ENCODE results near the gene PLCB4. TPM values are rescaled to one million over a fixed set of nuclear protein-coding genes. Genes with fewer than 3 reads are reported as not detected.

PLCB4 gene
- total RNA-seq, 1 donor from 2014 or later, result not detected

- Mint-ChIP-seq H3K4me3 (ENCODE audit: low read depth) (no peak overlapping the region), H3K4me1 (ENCODE audit: low read depth) (peaks cover 2% of the 10 kb centered on the region), H3K9me3 (no peaks in the 10 kb centered on the region), H3K27me3 (ENCODE audit: low read depth) (no peaks in the 10 kb centered on the region), H3K27ac (no peak overlapping the region), H3K36me3 (ENCODE audit: low read depth) (no peaks in the 10 kb centered on the region)
- DNase-seq (ENCODE audit: low spot score), result no peak
- intact Hi-C loops (cut with micrococcal nuclease), result no loop called here
Observed at GRCh38 chr20:9399322-9399721, 330.4 kb downstream of the PLCB4 start.

GRCh38 chr20:9400171-9401025, 331.5 kb downstream of the PLCB4 start:
- Mint-ChIP-seq H3K4me1 (ENCODE audit: low read depth) (peaks cover 2% of the 10 kb centered on the region), H3K27me3 (ENCODE audit: low read depth) (no peaks in the 10 kb centered on the region), H3K27ac (no peak overlapping the region), H3K4me3 (ENCODE audit: low read depth) (no peak overlapping the region), H3K36me3 (ENCODE audit: low read depth) (no peaks in the 10 kb centered on the region), H3K9me3 (no peaks in the 10 kb centered on the region)
- intact Hi-C loops (cut with micrococcal nuclease), result no loop called here
- no peak for DNase-seq (ENCODE audit: low spot score)

DNA sequence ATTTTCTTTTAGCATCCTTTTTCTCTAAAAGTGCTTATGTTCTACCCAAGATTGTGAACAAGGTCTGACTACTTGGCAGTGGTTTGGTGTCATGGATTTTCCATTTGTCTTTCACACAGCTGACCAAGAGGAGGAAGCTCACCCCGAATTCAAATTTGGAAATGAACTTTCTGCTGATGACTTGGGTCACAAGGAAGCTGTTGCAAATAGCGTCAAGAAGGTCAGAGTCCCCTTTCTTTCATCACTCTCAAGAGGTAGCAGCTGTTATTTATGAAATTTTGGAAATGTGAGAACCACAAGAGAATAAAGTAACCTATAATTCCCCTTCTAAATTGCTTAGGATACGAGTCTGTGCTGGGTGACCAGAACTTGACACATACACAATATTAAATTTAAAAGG, 332.5 kb downstream of the PLCB4 start:
- H3K27me3 Mint-ChIP-seq (ENCODE audit: low read depth), result no peaks in the 10 kb centered on the region
- no peak for DNase-seq (ENCODE audit: low spot score)
- no peak overlapping the region for H3K4me3 Mint-ChIP-seq (ENCODE audit: low read depth)
- no peaks in the 10 kb centered on the region for H3K9me3 Mint-ChIP-seq
- intact Hi-C loops (cut with micrococcal nuclease), result no loop called here
- H3K4me1 Mint-ChIP-seq (ENCODE audit: low read depth), result peaks cover 2% of the 10 kb centered on the region
- H3K27ac Mint-ChIP-seq, result no peak overlapping the region
- H3K36me3 Mint-ChIP-seq (ENCODE audit: low read depth), result no peaks in the 10 kb centered on the region

GRCh38 chr20:9402141-9402540, 333.3 kb downstream of the PLCB4 start:
- H3K9me3 Mint-ChIP-seq, result no peaks in the 10 kb centered on the region
- H3K4me1 Mint-ChIP-seq (ENCODE audit: low read depth), result peaks cover 2% of the 10 kb centered on the region
- no peak overlapping the region for H3K4me3 Mint-ChIP-seq (ENCODE audit: low read depth)
- DNase-seq (ENCODE audit: low spot score), result no peak
- H3K27me3 Mint-ChIP-seq (ENCODE audit: low read depth), result no peaks in the 10 kb centered on the region
- no peak overlapping the region for H3K27ac Mint-ChIP-seq
- no peaks in the 10 kb centered on the region for H3K36me3 Mint-ChIP-seq (ENCODE audit: low read depth)
- intact Hi-C loops (cut with micrococcal nuclease), result no loop called here

DNA sequence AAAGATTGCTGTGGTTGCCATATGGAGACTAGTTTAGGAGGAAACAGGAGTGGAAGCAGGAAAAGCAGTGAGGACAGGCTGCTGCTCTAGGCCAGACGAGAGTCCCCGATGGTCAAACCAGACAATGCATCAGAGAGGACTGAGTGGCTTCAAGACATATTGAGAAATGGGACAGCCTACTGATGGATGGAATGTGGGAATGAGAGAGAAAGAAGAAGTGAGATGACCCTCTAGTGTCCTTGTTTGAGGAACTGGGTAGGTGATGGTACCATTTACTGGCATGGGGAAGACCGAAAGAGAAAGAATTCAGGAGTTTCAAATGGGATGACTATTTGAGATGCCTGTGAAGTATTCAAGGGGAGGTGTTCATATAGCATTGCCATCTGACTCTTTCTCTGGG, 333.7 kb downstream of the PLCB4 start:
- Mint-ChIP-seq H3K27me3 (ENCODE audit: low read depth) (no peaks in the 10 kb centered on the region), H3K9me3 (no peaks in the 10 kb centered on the region), H3K36me3 (ENCODE audit: low read depth) (no peaks in the 10 kb centered on the region), H3K27ac (no peak overlapping the region), H3K4me1 (ENCODE audit: low read depth) (peaks cover 2% of the 10 kb centered on the region), H3K4me3 (ENCODE audit: low read depth) (no peak overlapping the region)
- intact Hi-C loops (cut with micrococcal nuclease), result no loop called here
- DNase-seq (ENCODE audit: low spot score), result no peak

- no peak overlapping the region for H3K4me3 Mint-ChIP-seq (ENCODE audit: low read depth)
- no peaks in the 10 kb centered on the region for H3K36me3 Mint-ChIP-seq (ENCODE audit: low read depth)
- intact Hi-C loops (cut with micrococcal nuclease), result no loop called here
- no peak for DNase-seq (ENCODE audit: low spot score)
- H3K4me1 Mint-ChIP-seq (ENCODE audit: low read depth), result peaks cover 2% of the 10 kb centered on the region
- no peak overlapping the region for H3K27ac Mint-ChIP-seq
- H3K9me3 Mint-ChIP-seq, result no peaks in the 10 kb centered on the region
- H3K27me3 Mint-ChIP-seq (ENCODE audit: low read depth), result no peaks in the 10 kb centered on the region
Observed at GRCh38 chr20:9403448-9403847, 334.6 kb downstream of the PLCB4 start.

- Mint-ChIP-seq H3K9me3 (no peaks in the 10 kb centered on the region), H3K27ac (no peak overlapping the region)
- intact Hi-C loops (cut with micrococcal nuclease), result loop anchor here (1.0 kb wide), 1 partner anchor 202 kb away; no protein-coding TSS in a partner anchor
Observed at GRCh38 chr20:9407805-9408421, 339.0 kb downstream of the PLCB4 start.

GRCh38 chr20:9408422-9409300, 339.8 kb downstream of the PLCB4 start:
- H3K4me1 Mint-ChIP-seq (ENCODE audit: low read depth), result no peaks in the 10 kb centered on the region
- DNase-seq (ENCODE audit: low spot score), result no peak
- no peak overlapping the region for H3K27ac Mint-ChIP-seq
- H3K36me3 Mint-ChIP-seq (ENCODE audit: low read depth), result no peaks in the 10 kb centered on the region
- intact Hi-C loops (cut with micrococcal nuclease), result loop anchor here (1.0 kb wide), 1 partner anchor 202 kb away; no protein-coding TSS in a partner anchor
- no peaks in the 10 kb centered on the region for H3K27me3 Mint-ChIP-seq (ENCODE audit: low read depth)
- H3K4me3 Mint-ChIP-seq (ENCODE audit: low read depth), result no peak overlapping the region
- no peaks in the 10 kb centered on the region for H3K9me3 Mint-ChIP-seq

More at GRCh38 chr20:9407805-9408421, 339.0 kb downstream of the PLCB4 start:
- no peak overlapping the region for H3K4me3 Mint-ChIP-seq (ENCODE audit: low read depth)
- H3K27me3 Mint-ChIP-seq (ENCODE audit: low read depth), result no peaks in the 10 kb centered on the region
- H3K4me1 Mint-ChIP-seq (ENCODE audit: low read depth), result no peaks in the 10 kb centered on the region
- DNase-seq (ENCODE audit: low spot score), result peak; percentile 17
- H3K36me3 Mint-ChIP-seq (ENCODE audit: low read depth), result no peaks in the 10 kb centered on the region

- DNase-seq (ENCODE audit: low spot score), result no peak
- Mint-ChIP-seq H3K27me3 (ENCODE audit: low read depth) (no peaks in the 10 kb centered on the region), H3K9me3 (no peaks in the 10 kb centered on the region), H3K4me3 (ENCODE audit: low read depth) (no peak overlapping the region), H3K36me3 (ENCODE audit: low read depth) (no peaks in the 10 kb centered on the region), H3K4me1 (ENCODE audit: low read depth) (no peaks in the 10 kb centered on the region), H3K27ac (no peak overlapping the region)
- intact Hi-C loops (cut with micrococcal nuclease), result no loop called here
Observed at GRCh38 chr20:9409352-9409751, 340.5 kb downstream of the PLCB4 start.

DNA sequence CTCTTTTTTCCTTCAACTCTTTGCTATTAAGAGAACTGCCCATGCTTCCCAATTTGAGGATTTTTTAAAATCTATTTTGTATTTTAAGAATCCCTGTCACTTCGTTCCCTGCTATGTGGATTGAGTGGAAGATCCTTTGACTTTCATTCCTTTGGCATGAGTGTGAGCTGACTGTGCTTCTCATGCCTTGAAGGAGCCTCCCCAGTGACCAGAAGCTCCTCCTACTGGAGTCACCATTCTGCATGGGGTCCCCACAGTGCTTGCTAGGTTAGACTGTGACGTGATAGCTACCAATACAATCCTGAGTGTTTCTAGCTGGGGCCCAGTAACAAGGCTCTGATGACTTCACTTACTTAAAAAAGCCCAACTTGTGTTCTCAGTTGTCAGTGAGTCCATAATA, 341.1 kb downstream of the PLCB4 start:
- Mint-ChIP-seq H3K27ac (no peak overlapping the region), H3K36me3 (ENCODE audit: low read depth) (no peaks in the 10 kb centered on the region), H3K9me3 (no peaks in the 10 kb centered on the region), H3K4me3 (ENCODE audit: low read depth) (no peak overlapping the region), H3K27me3 (ENCODE audit: low read depth) (no peaks in the 10 kb centered on the region), H3K4me1 (ENCODE audit: low read depth) (no peaks in the 10 kb centered on the region)
- DNase-seq (ENCODE audit: low spot score), result no peak
- intact Hi-C loops (cut with micrococcal nuclease), result no loop called here

GRCh38 chr20:9411833-9412232, 342.9 kb downstream of the PLCB4 start:
- no peaks in the 10 kb centered on the region for H3K27me3 Mint-ChIP-seq (ENCODE audit: low read depth)
- no peak for DNase-seq (ENCODE audit: low spot score)
- H3K27ac Mint-ChIP-seq, result no peak overlapping the region
- no peak overlapping the region for H3K4me3 Mint-ChIP-seq (ENCODE audit: low read depth)
- no peaks in the 10 kb centered on the region for H3K9me3 Mint-ChIP-seq
- intact Hi-C loops (cut with micrococcal nuclease), result no loop called here
- no peaks in the 10 kb centered on the region for H3K36me3 Mint-ChIP-seq (ENCODE audit: low read depth)
- H3K4me1 Mint-ChIP-seq (ENCODE audit: low read depth), result no peaks in the 10 kb centered on the region

DNA sequence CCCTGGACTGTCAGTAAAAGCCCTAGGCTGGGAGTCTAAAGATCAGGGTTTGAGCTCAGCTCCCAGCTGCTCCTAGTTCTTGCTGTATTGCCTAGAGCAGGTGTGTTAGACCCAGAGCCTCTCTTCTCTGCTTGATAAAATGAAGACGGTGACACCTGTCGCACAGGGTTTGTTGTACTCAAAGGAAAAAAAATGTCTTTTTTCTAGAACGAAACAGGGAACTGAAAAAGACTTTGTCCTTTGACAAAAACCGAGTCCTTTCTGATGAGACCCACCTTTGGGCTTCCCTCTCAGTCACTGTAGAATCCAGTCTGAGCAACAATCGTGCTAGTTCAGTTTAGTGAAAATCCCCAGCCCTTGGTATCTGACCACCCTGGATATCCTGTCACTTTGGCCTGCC, 343.4 kb downstream of the PLCB4 start:
- DNase-seq (ENCODE audit: low spot score), result no peak
- no peaks in the 10 kb centered on the region for H3K36me3 Mint-ChIP-seq (ENCODE audit: low read depth)
- no peaks in the 10 kb centered on the region for H3K27me3 Mint-ChIP-seq (ENCODE audit: low read depth)
- no peaks in the 10 kb centered on the region for H3K9me3 Mint-ChIP-seq
- intact Hi-C loops (cut with micrococcal nuclease), result no loop called here
- no peak overlapping the region for H3K27ac Mint-ChIP-seq
- no peaks in the 10 kb centered on the region for H3K4me1 Mint-ChIP-seq (ENCODE audit: low read depth)
- H3K4me3 Mint-ChIP-seq (ENCODE audit: low read depth), result no peak overlapping the region

Data from activated T-helper 2 cell treated with anti-CD3 and anti-CD28 coated beads, Interferon-gamma antibody, Interleukin-2, Interleukin-4, amounts not matched to agents 10 μg/mL and 5 μg/mL and 100 μg/mL, durations not matched to agents 14 hours and 24 hours and 36 hours (primary cell).